ENCODE results near the gene CDKN2C.
"Not testable (repeated sequence)": the region's sequence is repeated elsewhere in the genome, so short reads cannot be mapped to it uniquely, and the experiment has no call there.

CDKN2C gene

DNA sequence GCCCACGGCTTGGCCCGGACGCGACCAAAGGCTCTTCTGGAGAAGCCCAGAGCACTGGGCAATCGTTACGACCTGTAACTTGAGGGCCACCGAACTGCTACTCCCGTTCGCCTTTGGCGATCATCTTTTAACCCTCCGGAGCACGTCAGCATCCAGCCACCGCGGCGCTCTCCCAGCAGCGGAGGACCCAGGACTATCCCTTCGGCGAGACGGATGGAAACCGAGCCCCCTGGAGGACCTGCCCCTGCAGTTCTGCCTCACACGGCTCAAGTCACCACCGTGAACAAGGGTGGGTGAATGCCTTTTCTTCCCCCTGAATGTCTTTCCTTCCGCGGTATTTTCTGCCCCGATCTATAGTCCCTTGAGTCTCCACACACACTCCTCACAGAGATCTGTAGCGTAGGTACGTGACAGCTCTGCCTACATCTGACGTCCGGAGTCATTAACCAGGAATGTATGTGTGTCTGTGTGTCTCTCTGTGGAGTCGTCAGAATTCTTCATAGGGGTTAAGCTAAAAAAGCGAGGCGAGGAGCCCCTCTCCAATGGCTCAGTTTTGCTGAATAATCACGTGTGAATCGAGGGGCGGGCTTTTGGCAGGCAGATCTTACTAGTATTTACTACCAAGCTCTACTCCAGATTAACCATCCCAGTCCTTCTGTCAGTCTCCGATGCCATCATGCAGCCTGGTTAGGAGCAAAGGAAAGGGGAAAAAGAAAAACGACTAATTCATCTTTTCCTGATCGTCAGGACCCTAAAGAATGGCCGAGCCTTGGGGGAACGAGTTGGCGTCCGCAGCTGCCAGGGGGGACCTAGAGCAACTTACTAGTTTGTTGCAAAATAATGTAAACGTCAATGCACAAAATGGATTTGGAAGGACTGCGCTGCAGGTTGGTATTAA, at the start of gene CDKN2C:
CDKN2C (plus strand) TSS at position 635 of the 898 bp plus-strand sequence; CDS start at position 759, 124 bp downstream.
- DNase-seq, result peak in 54 of 58 donors; percentile 13 to 78 (median 54)

DNA sequence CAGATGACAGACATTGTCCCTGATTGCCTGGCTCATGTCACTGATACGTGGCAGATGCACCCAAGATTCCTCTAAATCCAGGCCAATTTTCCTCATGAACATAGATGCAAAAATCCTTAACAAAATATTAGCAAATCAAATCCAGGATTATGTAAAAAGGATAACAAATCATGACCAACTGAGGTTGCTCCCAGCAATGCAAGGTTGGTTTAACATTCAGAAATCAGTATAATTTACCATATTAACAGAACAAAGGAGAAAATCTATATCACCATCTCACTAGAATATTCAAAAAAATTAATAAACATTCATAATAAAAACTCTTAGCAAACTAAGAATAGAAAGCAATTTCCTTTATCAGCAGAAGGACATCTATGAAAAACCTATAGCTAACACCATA, 49.6 kb upstream of the CDKN2C start:
- DNase-seq, result no peak

DNA sequence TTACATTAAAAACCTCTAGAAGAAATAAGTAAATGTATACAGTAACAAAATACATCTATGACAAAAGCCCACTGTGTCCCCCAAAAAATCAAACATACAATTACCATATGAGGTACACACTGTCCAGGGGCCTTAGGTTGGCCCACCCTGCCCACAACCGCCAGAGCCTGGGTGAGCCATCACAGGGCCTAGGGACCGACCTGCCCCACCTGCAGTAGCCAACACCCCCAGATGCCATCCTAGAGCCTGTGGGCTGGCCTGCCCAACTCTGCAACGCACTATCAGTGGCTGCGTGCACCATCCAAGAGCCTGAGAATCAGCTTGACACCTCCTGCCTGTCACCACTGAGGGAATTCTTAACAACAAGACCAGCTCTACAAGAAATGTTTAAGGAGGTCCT, 49.0 kb upstream of the CDKN2C start:
- no peak for DNase-seq

DNA sequence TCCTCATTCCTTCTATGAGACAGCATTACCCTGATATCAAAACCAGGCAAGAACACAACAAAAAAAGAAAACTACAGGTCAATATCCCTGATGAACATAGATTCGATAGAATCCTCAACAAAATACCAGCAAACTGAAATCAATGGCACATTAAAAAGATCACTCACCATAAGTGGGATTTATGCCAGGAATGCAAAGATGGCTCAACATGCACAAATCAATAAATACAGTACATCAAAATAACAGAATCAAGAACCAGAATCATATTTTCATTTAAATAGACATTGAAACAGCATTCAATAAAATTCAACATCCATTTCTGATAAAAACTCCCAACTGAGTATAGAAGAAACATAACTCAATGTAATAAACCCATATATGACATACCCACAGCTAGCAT, 46.5 kb upstream of the CDKN2C start:
- DNase-seq, result no peak

DNA sequence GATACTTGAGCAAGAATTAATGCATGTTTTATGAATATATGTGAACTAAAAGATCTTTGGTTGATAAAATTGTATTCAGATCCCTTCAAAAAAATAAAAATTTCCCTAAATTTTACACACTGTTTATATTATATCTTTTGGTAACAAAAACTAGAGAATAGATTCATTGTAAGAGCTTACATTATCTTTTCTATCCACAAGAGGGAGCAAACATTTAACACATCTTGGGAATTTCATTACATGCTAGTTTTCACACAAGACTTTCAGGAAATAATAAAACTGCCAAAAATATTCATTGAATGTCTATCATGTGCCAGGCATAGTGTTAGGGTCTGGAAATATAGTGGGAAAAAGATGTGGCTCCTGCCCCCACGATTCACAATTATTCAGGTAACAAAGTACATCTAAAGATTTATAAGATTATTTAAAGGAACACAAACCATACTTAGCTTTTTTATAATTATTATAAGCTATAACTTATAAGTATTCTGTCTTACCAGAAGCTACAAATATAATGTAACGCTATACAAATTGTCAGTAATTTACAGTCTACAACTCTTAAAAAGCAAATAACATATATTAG, 40.6 kb upstream of the CDKN2C start:
- DNase-seq, result no peak

DNA sequence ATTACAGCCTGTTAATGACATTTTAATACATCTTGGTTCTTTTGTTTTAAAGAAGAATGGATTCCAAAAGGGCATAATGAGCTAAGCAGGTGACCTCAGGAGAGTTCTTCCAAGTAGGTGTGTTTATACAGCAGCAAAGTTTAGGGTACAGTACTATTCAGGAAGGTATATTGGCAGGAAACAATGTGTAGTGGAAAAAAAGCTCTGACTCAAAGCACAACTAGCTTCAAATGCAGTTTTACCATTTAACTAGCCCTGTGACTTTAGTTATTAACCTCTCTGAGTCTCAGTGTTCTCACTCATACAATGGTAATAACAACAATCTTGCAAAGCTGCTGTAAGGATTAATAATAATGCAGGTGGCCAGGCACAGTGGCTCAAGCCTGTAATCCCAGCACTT, 39.9 kb upstream of the CDKN2C start:
- no peak for DNase-seq

DNA sequence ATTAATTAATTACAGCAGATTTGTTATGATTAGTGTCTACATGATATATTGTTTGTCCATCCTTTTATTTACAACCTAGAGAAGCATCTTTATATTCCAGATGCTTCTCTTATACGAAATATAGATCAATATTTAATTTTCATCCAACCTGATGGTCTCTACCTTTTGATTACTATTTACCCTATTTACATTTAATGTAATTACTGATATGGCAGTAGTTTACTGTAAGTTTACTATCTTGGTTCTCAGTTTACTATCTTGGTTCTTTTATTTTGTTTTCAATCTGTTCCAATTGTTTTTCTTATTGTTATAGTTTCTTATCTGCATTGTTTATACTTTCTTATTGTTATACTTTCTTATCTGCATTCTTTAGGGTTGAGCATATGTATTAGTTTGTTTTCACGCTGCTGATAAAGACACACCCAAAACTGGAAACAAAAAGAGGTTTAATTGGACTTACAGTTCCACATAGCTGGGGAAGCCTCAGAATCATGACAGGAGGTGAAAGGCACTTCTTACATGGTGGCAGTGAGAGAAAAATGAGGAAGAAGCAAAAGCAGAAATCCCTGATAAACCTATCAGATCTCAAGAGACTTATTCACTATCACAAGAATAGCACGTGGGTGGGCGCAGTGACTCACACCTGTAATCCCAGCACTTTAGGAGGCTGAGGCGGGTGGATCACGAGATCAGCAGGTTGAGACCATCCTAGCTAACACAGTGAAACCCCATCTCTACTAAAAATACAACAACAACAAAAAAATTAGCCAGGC, 38.9 kb upstream of the CDKN2C start:
- DNase-seq, result no peak

DNA sequence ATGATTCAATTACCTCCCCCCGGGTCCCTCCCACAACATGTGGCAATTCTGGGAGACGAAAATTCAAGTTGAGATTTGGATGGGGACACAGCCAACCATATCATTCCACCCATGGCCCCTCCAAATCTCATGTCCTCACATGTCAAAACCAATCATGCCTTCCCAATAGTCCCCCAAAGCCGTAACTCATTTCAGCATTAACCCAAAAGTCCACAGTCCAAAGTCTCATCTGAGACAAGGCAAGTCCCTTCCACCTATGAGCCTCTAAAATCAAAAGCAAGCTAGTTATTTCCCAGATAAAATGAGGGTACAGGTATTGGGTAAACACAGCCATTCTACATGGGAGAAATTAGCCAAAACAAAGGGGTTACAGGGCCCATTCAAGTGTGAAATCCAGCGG, 38.0 kb upstream of the CDKN2C start:
- DNase-seq, result not testable (repeated sequence)

DNA sequence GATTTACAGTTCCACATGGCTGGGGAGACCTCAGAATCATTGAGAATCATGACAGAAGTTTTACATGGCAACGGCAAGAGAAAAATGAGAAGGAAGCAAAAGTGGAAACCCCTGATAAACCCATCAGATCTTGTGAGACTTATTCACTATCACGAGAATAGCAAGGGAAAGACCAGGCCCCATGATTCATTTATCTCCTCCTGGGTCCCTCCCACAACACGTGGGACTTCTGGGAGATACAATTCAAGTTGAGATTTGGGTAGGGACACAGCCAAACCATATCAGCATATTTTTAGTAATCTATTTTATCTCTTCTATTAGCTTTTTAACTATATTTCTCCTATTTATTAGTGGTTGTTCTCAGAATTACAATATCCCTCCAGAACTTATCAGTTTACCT, 36.3 kb upstream of the CDKN2C start:
- not testable (repeated sequence) for DNase-seq

DNA sequence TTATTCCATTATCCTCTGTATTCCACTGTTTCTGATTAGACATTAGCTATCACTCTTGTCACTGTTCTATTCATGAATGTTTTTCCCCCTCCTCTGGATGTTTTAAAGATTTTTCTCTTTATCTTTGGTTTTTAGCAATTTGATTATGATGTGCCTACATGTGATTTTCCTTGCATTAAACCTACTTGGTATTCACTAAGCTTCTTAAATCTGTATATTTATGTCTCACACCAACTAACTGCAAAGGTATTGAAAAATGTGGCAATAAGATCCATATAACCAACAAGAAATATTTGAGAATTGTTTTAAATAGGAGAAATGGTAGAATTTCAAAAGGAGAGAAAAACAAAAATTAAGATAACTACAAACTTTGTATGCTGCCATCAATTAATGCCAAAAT, 35.2 kb upstream of the CDKN2C start:
- DNase-seq, result no peak

DNA sequence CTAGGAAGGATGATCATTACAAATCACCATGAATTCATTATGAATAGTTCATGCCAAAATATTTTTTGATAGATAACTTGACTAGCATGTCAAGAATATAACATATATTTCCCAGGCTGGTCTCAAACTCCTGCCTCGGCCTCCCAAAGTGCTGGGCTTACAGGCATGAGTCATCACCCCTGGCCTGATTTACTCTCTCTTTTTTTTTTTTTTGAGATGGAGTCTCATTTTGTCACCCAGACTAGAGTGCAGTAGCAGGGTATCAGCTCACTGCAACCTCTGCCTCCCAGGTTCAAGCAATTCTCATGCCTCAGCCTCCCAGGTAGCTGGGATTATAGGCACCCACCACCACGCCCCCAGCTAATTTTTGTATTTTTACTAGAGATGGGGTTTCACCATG, 34.8 kb upstream of the CDKN2C start:
- not testable (repeated sequence) for DNase-seq

DNA sequence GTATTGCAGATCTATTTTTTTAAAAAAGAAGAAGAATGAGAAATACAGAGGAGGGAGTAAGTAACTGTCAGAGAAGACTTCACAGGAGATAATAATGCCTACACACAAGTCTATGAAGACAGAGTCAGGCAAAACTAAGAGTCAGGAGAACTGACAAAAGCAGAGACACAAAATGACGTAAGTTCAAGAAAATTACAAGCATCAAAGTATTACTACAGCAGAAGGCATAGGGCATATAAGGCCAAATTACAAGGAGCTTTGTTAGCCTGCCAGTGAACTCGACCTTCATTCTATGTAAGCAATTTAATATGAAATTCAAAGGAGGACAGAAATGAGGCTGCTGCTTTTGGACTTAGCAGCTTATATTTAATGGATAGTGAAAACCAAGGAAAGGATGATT, 33.7 kb upstream of the CDKN2C start:
- no peak for DNase-seq

DNA sequence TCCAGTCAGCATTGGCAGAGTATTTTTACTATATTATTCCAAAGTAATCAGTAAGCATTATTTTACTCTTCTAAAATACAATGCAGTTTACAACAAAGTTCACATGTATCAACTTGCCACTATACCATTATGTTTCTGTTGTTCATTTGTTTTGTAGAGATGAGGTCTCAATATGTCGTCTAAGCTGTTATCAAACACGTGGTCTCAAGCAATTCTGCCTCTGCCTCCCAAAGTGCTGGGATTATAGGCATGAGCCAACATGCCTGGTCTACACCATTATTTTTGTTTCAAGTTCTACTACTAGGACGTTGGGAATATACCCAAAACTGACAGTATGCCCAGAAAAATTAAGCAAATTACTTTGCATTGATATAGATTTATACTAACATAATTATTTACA, 29.8 kb upstream of the CDKN2C start:
- DNase-seq, result no peak

DNA sequence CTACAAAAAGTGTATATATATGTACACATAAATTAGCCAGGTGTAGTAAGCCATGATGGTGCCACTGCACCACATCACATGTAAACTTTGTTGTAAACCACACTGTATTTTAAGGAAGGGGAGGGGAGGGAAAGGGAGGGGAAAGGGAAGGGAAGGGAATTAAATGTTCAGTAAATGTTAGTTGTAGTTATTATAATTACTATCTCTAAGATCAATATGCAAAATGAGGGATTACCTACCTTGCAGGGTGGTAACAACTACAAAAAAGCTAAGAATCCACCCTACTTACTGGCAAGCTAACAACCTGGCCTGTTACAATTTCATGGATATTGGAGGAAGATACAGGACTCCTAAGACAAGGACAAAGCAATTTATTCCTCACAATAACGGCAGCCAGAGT, 27.7 kb upstream of the CDKN2C start:
- no peak for DNase-seq

DNA sequence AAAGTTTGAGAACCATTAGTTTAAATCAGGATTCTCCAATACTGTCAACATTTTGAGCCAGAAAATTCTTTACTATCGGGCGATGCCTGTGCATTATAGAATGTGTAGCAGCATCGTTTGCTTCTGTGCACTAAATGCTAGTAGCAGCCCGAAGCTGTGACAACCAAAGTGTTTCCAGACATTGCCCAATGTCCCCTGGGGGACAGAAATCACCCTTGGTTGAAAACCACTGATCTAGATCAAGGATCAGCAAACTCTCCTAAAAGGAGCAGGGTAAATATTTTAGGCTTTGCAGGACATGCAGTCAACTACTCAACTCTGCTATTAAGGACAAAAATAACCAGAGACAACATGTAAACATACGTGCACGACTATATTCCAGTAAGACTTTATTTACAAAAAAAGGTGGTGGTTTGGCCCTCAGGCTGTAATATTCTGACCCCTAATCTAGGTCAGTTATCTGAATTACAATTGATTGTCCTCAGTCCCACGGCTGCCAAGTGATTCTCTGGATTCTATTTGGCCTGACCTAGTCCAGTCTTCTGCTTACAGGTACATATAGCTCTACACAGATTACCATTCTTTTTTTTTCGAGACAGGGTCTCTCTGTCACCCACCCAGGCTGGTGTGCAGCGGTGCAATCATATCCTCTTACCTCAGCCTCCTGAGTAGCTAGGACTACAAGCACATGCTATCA, 20.6 kb upstream of the CDKN2C start:
- DNase-seq, result no peak

DNA sequence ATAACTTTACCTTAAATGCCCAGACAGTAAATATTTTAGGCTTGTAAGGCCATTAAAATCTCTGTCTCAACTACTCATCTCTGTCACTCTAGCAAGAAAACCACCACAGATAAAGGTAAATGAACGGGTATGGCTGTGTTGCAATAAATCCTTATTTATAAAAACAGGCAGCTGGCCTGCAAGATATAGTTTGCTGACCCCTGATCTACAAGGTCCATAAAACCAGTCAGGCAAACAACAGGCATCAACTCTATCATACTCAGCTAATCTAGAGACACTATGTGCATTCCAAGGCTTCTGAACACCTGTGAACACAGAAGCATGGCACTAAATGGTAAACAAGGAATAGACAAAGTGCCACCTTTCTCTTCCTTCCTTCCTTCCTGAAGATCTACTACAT, 19.6 kb upstream of the CDKN2C start:
- DNase-seq, result no peak

DNA sequence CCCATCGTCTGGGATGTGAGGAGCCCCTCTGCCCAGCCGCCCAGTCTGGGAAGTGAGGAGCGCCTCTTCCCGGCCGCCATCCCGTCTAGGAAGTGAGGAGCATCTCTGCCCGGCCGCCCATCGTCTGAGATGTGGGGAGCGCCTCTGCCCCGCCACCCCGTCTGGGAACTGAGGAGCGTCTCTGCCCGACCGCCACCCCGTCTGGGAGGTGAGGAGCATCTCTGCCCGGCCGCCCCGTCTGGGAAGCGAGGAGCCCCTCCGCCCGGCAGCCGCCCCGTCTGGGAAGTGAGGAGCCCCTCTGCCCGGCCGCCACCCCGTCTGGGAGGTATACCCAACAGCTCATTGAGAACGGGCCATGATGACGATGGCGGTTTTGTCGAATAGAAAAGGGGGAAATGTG, 17.5 kb upstream of the CDKN2C start:
- DNase-seq, result not testable (repeated sequence)

DNA sequence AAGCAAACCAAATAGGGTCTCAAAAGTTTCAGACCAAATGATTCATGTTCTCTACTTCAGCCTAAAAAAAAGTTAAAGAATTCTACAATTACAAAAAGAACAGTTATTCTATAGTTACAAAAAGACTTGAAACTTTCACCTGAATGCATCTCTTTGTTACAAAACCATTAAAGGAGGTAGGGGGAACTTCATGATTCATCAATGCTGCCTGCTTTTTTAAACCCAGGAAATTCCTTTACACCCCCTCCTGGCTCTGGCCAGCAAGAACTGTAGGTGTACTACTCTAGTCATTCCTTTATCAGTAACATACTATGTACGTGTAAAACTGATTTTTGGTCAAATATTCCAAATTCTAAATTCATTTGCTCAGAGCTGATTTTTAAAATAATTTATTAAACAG, 14.9 kb upstream of the CDKN2C start:
- DNase-seq, result no peak

DNA sequence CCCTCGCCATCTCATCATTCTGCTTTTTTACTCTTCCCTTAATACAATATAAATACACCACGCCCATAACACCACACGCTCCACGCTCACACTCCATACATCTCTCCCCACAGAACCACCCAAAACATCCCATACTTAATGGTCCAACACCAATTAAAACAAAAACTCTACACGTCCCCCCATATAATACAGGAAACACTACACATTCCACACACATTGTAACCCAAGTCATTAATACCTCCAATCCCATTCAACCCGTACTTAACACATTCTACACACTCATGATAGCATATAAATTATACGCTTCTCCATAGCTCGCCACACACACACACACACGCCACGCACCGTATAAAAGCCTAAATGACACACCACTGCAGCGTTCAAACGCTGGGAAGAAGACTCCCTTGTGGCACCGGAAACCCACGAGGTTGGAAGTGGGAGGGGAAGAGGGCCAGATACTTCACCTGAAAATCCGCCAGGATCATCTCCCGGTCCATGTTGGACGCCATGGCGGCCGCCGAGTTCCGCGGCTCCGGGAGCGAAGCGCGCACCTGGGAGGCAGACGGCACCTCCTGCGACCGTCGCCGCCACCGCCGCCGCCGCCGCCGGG, 10.6 kb upstream of the CDKN2C start:
- DNase-seq, result peak in 9 of 58 donors; percentile 22 to 62 (median 52)

DNA sequence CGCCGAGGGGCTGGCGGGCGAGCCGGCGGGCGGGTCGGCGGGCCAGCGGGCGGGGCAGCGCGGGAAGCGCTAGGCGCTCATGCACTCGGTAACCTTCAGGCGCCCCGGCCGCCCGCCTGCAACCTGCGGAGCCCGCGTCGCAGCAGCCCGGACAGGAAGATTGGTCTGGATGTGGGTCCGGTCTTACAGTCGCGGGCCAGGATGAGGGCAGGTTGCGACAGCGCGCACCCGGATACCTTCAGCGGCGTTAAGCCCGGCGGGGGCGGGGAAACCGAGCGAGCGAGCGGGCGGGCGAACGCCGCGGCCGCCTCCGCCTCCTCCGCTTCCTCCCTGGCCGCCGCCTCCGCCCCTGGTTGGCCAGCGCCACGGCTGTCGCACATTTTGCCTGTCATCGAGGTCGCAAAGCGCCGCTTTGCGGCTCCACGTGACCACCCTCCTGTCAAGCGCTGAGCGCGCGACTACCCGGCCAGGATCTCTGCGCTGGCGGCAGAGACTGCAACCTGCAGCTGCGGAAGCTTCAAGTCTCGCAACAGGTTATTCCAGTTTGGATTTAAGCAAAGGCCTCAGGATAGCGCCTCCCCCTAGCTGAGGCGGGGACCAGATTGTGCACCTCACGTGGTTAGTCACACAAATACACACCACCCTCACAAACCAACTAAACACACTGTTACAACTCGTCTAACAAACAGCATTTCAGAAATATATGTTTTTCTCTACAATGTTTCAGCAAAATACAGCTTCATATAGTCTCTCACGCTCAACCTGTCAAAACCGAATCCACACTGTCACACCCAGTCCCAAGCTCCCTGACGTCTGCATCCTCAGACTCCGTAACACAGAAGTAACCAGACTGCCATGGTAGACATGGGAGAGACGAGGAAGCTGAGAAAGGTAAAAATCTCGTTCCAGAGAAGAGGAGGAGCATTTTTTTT, 9.9 kb upstream of the CDKN2C start, which contains the start of gene FAF1:
FAF1 (minus strand) TSS at position 355 of the 932 bp plus-strand sequence. CDS start 456 bp downstream, outside the sequence.
- DNase-seq, result peak; percentile 63 to 98 (median 93)
